Measurements from ENCODE around the gene RBCK1.
A peak's percentile ranks its signal among the peaks of the same experiment; 100 is the strongest.
"Not testable (repeated sequence)": the region's sequence is repeated elsewhere in the genome, so short reads cannot be mapped to it uniquely, and the experiment has no call there.

Gene RBCK1

DNA sequence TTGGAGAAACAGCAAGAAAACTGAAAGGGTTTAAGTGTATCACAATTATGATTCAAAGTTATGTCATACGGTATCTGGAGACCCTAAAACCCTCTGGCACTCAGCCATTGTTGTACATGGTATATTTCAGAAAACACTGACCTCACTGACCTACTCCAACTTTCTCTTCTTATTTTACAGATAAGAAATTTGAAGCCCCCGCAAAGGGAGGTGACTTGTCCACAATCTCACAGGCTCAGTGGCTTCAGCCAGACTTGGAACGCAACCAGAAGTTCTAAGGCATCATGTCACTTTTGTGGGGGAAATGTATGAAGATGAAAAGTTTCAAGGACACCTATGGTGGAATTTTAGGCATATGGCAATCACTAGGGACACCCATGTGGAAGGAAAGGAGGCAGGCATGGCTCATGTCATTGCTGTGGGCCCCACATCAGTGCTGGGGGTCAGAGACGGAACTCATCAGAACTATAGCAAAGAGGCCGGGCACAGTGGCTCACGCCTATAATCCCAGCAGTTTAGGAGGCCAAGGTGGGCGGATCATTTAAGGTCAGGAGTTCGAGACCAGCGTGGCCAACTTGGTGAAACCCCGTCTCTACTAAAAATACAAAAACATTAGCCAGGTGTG lies 32.7 kb upstream of the RBCK1 start:
- H3K36me3 Mint-ChIP-seq (ENCODE audit: low read depth) = no peaks in the 10 kb centered on the region
- TF ChIP-seq, protein P1, sequence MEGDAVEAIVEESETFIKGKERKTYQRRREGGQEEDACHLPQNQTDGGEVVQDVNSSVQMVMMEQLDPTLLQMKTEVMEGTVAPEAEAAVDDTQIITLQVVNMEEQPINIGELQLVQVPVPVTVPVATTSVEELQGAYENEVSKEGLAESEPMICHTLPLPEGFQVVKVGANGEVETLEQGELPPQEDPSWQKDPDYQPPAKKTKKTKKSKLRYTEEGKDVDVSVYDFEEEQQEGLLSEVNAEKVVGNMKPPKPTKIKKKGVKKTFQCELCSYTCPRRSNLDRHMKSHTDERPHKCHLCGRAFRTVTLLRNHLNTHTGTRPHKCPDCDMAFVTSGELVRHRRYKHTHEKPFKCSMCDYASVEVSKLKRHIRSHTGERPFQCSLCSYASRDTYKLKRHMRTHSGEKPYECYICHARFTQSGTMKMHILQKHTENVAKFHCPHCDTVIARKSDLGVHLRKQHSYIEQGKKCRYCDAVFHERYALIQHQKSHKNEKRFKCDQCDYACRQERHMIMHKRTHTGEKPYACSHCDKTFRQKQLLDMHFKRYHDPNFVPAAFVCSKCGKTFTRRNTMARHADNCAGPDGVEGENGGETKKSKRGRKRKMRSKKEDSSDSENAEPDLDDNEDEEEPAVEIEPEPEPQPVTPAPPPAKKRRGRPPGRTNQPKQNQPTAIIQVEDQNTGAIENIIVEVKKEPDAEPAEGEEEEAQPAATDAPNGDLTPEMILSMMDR (IDR thresholded peaks at IDR 0.05; ENCODE audit: unreplicated experiment in 3 of 3) = no peak
- H3K4me1 Mint-ChIP-seq = peaks cover 4% of the 10 kb centered on the region
- no peak overlapping the region for H3K4me3 Mint-ChIP-seq
- H3K27me3 Mint-ChIP-seq (ENCODE audit: low read depth) = peaks cover 29% of the 10 kb centered on the region
- no peak overlapping the region for H3K27ac Mint-ChIP-seq
- no peaks in the 10 kb centered on the region for H3K9me3 Mint-ChIP-seq

DNA sequence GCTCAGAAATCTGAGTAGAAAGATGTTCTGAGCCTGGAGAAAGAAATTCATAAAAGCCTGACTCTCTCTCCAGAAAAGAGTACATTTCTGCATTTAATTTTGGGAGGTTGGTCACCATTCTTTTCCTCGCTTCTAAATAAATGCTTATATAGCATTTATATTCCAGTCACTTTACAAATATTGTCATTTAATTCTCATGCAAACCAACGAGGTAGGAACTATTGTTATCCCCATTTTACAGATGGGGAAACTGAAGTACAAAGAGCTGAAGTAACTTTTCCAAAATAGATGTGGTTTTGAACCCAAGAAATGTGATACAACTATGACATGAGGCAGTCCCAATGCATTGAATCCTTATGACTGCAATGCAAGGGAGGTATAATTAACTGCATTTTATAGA lies 32.0 kb upstream of the RBCK1 start:
- Mint-ChIP-seq H3K36me3 (ENCODE audit: low read depth) (no peaks in the 10 kb centered on the region), H3K4me1 (peaks cover 4% of the 10 kb centered on the region), H3K27ac (no peak overlapping the region), H3K4me3 (no peak overlapping the region), H3K27me3 (ENCODE audit: low read depth) (peaks cover 29% of the 10 kb centered on the region), H3K9me3 (no peaks in the 10 kb centered on the region)
- TF ChIP-seq, protein P1 (IDR thresholded peaks at IDR 0.05; ENCODE audit: unreplicated experiment in 3 of 3) = no peak

DNA sequence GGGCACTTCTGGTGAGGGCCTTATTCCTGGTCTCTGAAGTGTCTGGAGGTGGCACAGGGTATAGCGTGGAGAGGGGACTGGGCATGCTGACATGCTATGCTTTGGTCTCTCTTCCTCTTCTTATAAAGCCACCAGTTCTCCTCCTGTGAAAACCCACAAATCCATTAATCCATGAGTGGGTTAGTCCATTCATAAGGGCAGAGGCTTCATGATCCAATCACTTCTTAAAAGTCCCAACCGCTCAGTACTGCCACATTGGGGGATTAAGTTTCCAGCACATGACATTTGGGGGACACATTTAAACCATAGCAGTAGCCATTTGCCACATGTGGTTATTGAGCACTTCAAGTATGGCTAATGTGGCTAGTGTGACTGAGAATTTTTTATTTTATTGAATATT lies 31.3 kb upstream of the RBCK1 start:
- Mint-ChIP-seq H3K9me3 (no peaks in the 10 kb centered on the region), H3K27me3 (ENCODE audit: low read depth) (peaks cover 29% of the 10 kb centered on the region), H3K4me3 (peak overlapping the region in 1 of 3 experiments; percentile 22), H3K36me3 (ENCODE audit: low read depth) (no peaks in the 10 kb centered on the region), H3K4me1 (peaks cover 4% of the 10 kb centered on the region), H3K27ac (no peak overlapping the region)
- TF ChIP-seq, protein P1 (IDR thresholded peaks at IDR 0.05; ENCODE audit: unreplicated experiment in 3 of 3) = no peak

DNA sequence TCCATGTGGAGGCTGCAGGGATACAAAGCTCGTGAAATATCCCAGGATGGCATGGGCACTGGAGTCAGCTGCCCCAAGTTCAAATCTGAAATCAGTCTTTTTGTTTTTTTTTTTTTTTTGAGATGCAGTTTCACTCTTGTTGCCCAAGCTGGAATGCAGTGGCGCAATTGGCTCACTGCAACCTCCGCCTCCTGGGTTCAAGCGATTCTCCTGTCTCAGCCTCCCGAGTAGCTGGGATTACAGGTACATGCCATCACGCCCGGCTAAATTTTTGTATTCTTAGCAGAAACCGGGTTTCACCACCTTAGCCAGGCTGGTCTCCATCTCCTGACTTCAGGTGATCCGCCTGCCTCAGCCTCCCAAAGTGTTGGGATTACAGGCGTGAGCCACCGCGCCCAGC lies 30.5 kb upstream of the RBCK1 start:
- H3K4me3 Mint-ChIP-seq; H3K9me3 Mint-ChIP-seq; H3K4me1 Mint-ChIP-seq; H3K36me3 Mint-ChIP-seq (ENCODE audit: low read depth); H3K27ac Mint-ChIP-seq: not testable (repeated sequence)
- peaks cover 36% of the 10 kb centered on the region for H3K27me3 Mint-ChIP-seq (ENCODE audit: low read depth)

DNA sequence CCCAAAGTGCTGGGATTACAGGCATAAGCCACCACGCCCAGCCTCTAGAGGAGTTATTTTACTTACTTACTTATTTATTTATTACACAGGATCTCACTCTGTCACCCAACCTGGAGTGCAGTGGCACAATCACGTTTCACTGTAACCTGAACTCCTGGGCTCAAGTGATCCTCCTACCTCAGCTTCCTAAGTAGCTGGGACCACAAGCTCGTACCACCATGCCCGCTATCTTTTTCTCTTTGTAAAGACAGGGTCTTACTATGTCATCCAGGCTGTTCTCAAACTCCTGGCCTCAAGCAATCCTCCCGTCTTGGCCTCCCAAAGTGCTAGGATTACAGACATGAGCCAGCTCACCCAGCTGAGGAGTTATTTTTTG lies 29.1 kb upstream of the RBCK1 start:
- Mint-ChIP-seq H3K27me3 (ENCODE audit: low read depth) (peaks cover 50% of the 10 kb centered on the region), H3K4me3 (peak overlapping the region in 1 of 3 experiments; percentile 48)

DNA sequence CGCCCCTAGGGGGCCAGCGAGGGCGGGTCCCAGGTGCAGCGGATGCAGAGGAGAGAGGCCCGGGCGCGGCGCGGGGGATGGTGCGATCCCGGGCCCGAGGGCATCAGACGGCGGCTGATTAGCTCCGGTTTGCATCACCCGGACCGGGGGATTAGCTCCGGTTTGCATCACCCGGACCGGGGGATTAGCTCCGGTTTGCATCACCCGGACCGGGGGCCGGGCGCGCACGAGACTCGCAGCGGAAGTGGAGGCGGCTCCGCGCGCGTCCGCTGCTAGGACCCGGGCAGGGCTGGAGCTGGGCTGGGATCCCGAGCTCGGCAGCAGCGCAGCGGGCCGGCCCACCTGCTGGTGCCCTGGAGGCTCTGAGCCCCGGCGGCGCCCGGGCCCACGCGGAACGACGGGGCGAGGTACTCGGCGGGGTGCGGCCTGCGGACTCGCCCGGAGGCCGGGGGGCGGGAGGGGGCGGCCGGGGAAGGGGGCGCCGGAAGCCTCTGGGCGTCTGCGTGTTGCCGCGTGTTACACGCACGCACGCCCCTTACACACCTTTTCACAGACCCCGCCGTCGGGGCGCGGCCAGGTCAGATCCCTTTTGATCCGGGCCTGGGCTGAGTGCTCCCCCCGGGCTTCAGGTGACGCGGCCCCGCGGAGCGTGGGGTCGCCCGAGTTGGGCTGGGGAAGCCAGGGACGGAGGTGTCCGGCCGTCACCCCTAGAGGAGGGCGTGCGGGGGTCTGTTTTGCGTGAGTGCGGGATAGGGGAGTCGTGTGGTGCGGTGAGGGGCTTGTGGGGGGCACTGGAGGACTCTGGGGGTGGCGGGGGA lies 27.1 kb upstream of the RBCK1 start:
- Mint-ChIP-seq H3K36me3 (ENCODE audit: low read depth) (no peaks in the 10 kb centered on the region), H3K27ac (no peak overlapping the region), H3K27me3 (ENCODE audit: low read depth) (peaks cover 46% of the 10 kb centered on the region), H3K4me3 (peak overlapping the region; percentile 76 to 80 (median 79)), H3K4me1 (no peaks in the 10 kb centered on the region), H3K9me3 (no peaks in the 10 kb centered on the region)
- TF ChIP-seq, protein P1 (IDR thresholded peaks at IDR 0.05; ENCODE audit: unreplicated experiment in 3 of 3) = no peak

More for the DNA sequence above, 29.1 kb upstream of the RBCK1 start:
- no peaks in the 10 kb centered on the region for H3K9me3 Mint-ChIP-seq
- H3K4me1 Mint-ChIP-seq = no peaks in the 10 kb centered on the region
- TF ChIP-seq, protein P1 (IDR thresholded peaks at IDR 0.05; ENCODE audit: unreplicated experiment in 3 of 3) = no peak
- no peaks in the 10 kb centered on the region for H3K36me3 Mint-ChIP-seq (ENCODE audit: low read depth)
- H3K27ac Mint-ChIP-seq = no peak overlapping the region
